BE2C (cell line): ENCODE results near the gene MEF2D.

Source experiments
- DNase-seq: peaks from one replicate; pipeline ENCODE4 v3.0.0-alpha.2; 2020
- H3K27me3 ChIP-seq: fragments of 250-450 bp; sonication (Bioruptor Pico); 2 replicates; pipeline ENCODE4 v1.5.1; 2020; ENCODE audit warnings: mild to moderate bottlenecking
- H3K36me3 ChIP-seq: fragments of 250-450 bp; sonication (Bioruptor Pico); 2 replicates; pipeline ENCODE4 v1.5.1; 2020; ENCODE audit warnings: mild to moderate bottlenecking
- H3K4me1 ChIP-seq: fragments of 250-450 bp; sonication (Bioruptor Pico); 2 replicates; pipeline ENCODE4 v1.5.1; 2020
- H3K4me3 ChIP-seq: 2 replicates; pipeline ENCODE4 v1.5.1; 2011; ENCODE audit warnings: low read depth, low read length
- H3K9me3 ChIP-seq: fragments of 250-450 bp; sonication (Bioruptor Pico); 2 replicates; pipeline ENCODE4 v1.5.1; 2020
- CTCF ChIP-seq: IDR thresholded peaks from 2 replicates; pipeline ENCODE4 v1.5.1; 2012; ENCODE audit warnings: mild to moderate bottlenecking, low read depth, low read length

Gene MEF2D

GRCh38 chr1:156497078-156497742 lies 3.4 kb downstream of the MEF2D start:
- TF ChIP-seq CTCF = no peak
- Histone ChIP-seq H3K4me3 (no peak overlapping the region), H3K27me3 (no peaks in the 10 kb centered on the region), H3K9me3 (no peaks in the 10 kb centered on the region), H3K4me1 (peaks cover 17% of the 10 kb centered on the region), H3K36me3 (peaks cover 10% of the 10 kb centered on the region)
- DNase-seq = no peak

GRCh38 chr1:156496211-156496761 lies 4.3 kb downstream of the MEF2D start:
- no peak overlapping the region for H3K4me3 ChIP-seq
- H3K36me3 ChIP-seq = peaks cover 10% of the 10 kb centered on the region
- H3K9me3 ChIP-seq = no peaks in the 10 kb centered on the region
- no peak for TF ChIP-seq CTCF
- no peaks in the 10 kb centered on the region for H3K27me3 ChIP-seq
- DNase-seq = no peak
- H3K4me1 ChIP-seq = peaks cover 14% of the 10 kb centered on the region

GRCh38 chr1:156495401-156496140 lies 5.0 kb downstream of the MEF2D start:
- Histone ChIP-seq H3K4me1 (peaks cover 19% of the 10 kb centered on the region), H3K36me3 (peaks cover 10% of the 10 kb centered on the region), H3K27me3 (no peaks in the 10 kb centered on the region), H3K9me3 (no peaks in the 10 kb centered on the region), H3K4me3 (no peak overlapping the region)
- DNase-seq = no peak
- no peak for TF ChIP-seq CTCF

GRCh38 chr1:156494309-156494895 lies 6.2 kb downstream of the MEF2D start:
- H3K4me1 ChIP-seq = peaks cover 29% of the 10 kb centered on the region
- H3K36me3 ChIP-seq = peaks cover 7% of the 10 kb centered on the region; the same call in 1 of the 2 replicates
- H3K27me3 ChIP-seq = no peaks in the 10 kb centered on the region
- no peak overlapping the region for H3K4me3 ChIP-seq
- no peaks in the 10 kb centered on the region for H3K9me3 ChIP-seq
- no peak for TF ChIP-seq CTCF
- DNase-seq = no peak

- Histone ChIP-seq H3K9me3 (no peaks in the 10 kb centered on the region), H3K36me3 (peaks cover 7% of the 10 kb centered on the region; the same call in 1 of the 2 replicates), H3K4me1 (peaks cover 33% of the 10 kb centered on the region), H3K4me3 (no peak overlapping the region), H3K27me3 (no peaks in the 10 kb centered on the region)
- no peak for DNase-seq
- TF ChIP-seq CTCF = no peak
Observed at GRCh38 chr1:156493742-156494141, 6.8 kb downstream of the MEF2D start.
